Astrocyte (in vitro differentiated cells and primary cell): Measurements from ENCODE around the gene CPPED1. TPM values are rescaled to one million over a fixed set of nuclear protein-coding genes. Genes with fewer than 3 reads are reported as not detected.

Experiments
- DNase-seq: peaks from one replicate; pipeline ENCODE4 v3.0.0-alpha.2; 2010; ENCODE audit warnings: low read depth
- FAIRE-seq: peaks from 2 replicates; lab custom pipeline; 2011; peaks lifted over from hg19 to GRCh38; lab: Jason Lieb, UNC
- H2AFZ ChIP-seq: 2 replicates; pipeline ENCODE4 v1.6.0; 2012; ENCODE audit warnings: low read depth, low read length, inconsistent platforms
- H3K27ac ChIP-seq: 2 replicates; pipeline ENCODE4 v1.5.1; 2011; ENCODE audit warnings: low read depth, low read length, inconsistent platforms
- H3K27me3 ChIP-seq: 2 replicates; pipeline ENCODE4 v1.6.0; 2011; ENCODE audit warnings: low read length, inconsistent platforms; ENCODE audit not compliant: insufficient read depth
- H3K36me3 ChIP-seq: 2 replicates; pipeline ENCODE4 v1.5.1; 2011; ENCODE audit warnings: low read length, inconsistent platforms; ENCODE audit not compliant: insufficient read depth
- H3K4me1 ChIP-seq: 2 replicates; pipeline ENCODE4 v1.5.1; 2011; ENCODE audit warnings: low read length, inconsistent platforms; ENCODE audit not compliant: insufficient read depth
- H3K4me2 ChIP-seq: 2 replicates; pipeline ENCODE4 v1.6.0; 2012; ENCODE audit warnings: low read length, inconsistent platforms
- H3K4me3 ChIP-seq: 2 replicates; pipeline ENCODE4 v1.5.1; 2011; ENCODE audit warnings: low read depth, mild to moderate bottlenecking, low read length, inconsistent platforms; ENCODE audit not compliant: insufficient read depth
- H3K79me2 ChIP-seq: 2 replicates; pipeline ENCODE4 v1.6.0; 2012; ENCODE audit warnings: mild to moderate bottlenecking, low read length, inconsistent platforms; ENCODE audit not compliant: insufficient read depth
- H3K9ac ChIP-seq: 2 replicates; pipeline ENCODE4 v1.6.0; 2012; ENCODE audit warnings: mild to moderate bottlenecking, low read length, inconsistent platforms
- H3K9me3 ChIP-seq: 2 replicates; pipeline ENCODE4 v1.5.1; 2012; ENCODE audit warnings: low read depth, mild to moderate bottlenecking, low read length, inconsistent platforms; ENCODE audit not compliant: insufficient read depth
- H4K20me1 ChIP-seq: 2 replicates; pipeline ENCODE4 v1.6.0; 2012; ENCODE audit warnings: low read length, inconsistent platforms; ENCODE audit not compliant: insufficient read depth
- H3K27ac Mint-ChIP-seq: one replicate; pipeline ENCODE4 v1.8.0; 2021; ENCODE audit warnings: mild to moderate bottlenecking, mixed read lengths; ENCODE audit not compliant: unreplicated experiment
- H3K27me3 Mint-ChIP-seq: one replicate; pipeline ENCODE4 v1.8.0; 2021; ENCODE audit warnings: low read depth, mixed read lengths; ENCODE audit not compliant: unreplicated experiment
- H3K36me3 Mint-ChIP-seq: one replicate; pipeline ENCODE4 v1.8.0; 2021; ENCODE audit warnings: low read depth, mixed read lengths; ENCODE audit not compliant: unreplicated experiment
- H3K4me1 Mint-ChIP-seq: one replicate; pipeline ENCODE4 v1.8.0; 2021; ENCODE audit warnings: low read depth, mixed read lengths; ENCODE audit not compliant: unreplicated experiment
- H3K4me3 Mint-ChIP-seq: one replicate; pipeline ENCODE4 v1.8.0; 2021; ENCODE audit warnings: mild to moderate bottlenecking, moderate library complexity, mixed read lengths; ENCODE audit not compliant: unreplicated experiment
- H3K9me3 Mint-ChIP-seq: one replicate; pipeline ENCODE4 v1.8.0; 2021; ENCODE audit warnings: mild to moderate bottlenecking, mixed read lengths; ENCODE audit not compliant: unreplicated experiment
- EZH2 ChIP-seq: IDR thresholded peaks from 2 replicates; pipeline ENCODE4 v1.6.1; 2012; ENCODE audit warnings: mild to moderate bottlenecking, low read length, inconsistent platforms; ENCODE audit not compliant: insufficient read depth
- total RNA-seq: library from RNA; stranded (reverse); gene quantifications from 2 replicates; pipeline ENCODE4 v1.2.1, GENCODE V29; 2021
- TF ChIP-seq, protein P1 (sequence below): IDR thresholded peaks from 2 replicates; pipeline ENCODE4 v1.5.1; 2011; ENCODE audit warnings: low read depth, mild to moderate bottlenecking, inconsistent platforms, low read length, moderate library complexity; ENCODE audit not compliant: insufficient read depth

CPPED1 gene
- total RNA-seq, 1 donor from 2014 or later, result 28.5 TPM

DNA sequence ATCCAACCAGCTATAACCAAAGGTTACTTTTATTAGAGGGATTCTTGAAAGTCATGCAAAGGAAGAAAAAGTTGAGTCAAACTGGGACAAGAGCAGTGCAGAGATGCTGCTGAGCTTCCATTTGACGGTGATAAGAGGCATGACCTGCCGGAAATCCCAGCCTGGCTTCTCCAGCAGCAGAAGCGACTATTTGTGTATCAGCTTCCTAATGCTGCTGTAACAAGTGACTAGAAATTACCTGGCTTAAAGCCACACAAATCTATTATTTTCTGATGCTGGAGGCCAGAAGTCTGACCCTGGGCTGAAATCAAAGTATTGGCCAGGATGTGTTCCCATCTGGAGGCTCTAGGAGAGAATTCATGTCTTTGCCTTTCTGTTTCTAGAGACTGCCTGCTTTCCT is 41.6 kb upstream of the CPPED1 start:
- no peak overlapping the region for H3K4me3 Mint-ChIP-seq
- H3K36me3 Mint-ChIP-seq, result no peaks in the 10 kb centered on the region
- Histone ChIP-seq H3K4me1 (no peaks in the 10 kb centered on the region), H3K4me2 (no peak overlapping the region), H3K36me3 (no peaks in the 10 kb centered on the region), H2AFZ (no peak overlapping the region), H3K9me3 (no peaks in the 10 kb centered on the region), H4K20me1 (no peaks in the 10 kb centered on the region), H3K4me3 (no peak overlapping the region), H3K27ac (no peak overlapping the region), H3K27me3 (no peaks in the 10 kb centered on the region), H3K9ac (no peak overlapping the region), H3K79me2 (no peaks in the 10 kb centered on the region)
- FAIRE-seq (no peak), DNase-seq (no peak)
- TF ChIP-seq, protein P1, sequence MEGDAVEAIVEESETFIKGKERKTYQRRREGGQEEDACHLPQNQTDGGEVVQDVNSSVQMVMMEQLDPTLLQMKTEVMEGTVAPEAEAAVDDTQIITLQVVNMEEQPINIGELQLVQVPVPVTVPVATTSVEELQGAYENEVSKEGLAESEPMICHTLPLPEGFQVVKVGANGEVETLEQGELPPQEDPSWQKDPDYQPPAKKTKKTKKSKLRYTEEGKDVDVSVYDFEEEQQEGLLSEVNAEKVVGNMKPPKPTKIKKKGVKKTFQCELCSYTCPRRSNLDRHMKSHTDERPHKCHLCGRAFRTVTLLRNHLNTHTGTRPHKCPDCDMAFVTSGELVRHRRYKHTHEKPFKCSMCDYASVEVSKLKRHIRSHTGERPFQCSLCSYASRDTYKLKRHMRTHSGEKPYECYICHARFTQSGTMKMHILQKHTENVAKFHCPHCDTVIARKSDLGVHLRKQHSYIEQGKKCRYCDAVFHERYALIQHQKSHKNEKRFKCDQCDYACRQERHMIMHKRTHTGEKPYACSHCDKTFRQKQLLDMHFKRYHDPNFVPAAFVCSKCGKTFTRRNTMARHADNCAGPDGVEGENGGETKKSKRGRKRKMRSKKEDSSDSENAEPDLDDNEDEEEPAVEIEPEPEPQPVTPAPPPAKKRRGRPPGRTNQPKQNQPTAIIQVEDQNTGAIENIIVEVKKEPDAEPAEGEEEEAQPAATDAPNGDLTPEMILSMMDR, result no peak
- no peak for TF ChIP-seq EZH2
- H3K27ac Mint-ChIP-seq, result no peak overlapping the region
- peaks cover 3% of the 10 kb centered on the region for H3K9me3 Mint-ChIP-seq
- peaks cover 4% of the 10 kb centered on the region for H3K27me3 Mint-ChIP-seq
- H3K4me1 Mint-ChIP-seq, result no peaks in the 10 kb centered on the region

DNA sequence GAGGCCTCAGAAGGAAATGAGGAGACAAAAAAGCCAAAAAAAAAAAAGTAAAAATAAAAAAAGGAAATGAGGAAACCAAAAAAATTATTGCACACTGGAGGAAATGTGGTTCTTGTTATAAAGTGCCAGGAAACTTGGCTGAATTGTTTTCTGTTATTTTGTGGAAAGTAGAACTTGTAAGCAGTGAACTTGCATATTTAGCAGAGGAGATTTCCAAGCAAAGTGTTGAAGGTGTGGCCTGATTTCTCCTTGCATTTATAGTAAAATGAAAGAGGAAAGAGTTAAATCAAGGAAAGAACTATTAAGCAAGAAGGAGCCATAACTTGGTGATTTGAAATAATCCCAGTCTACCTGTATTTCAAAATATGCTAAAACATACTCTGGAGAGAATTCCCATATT is 34.1 kb upstream of the CPPED1 start:
- Mint-ChIP-seq H3K4me1 (peaks cover 2% of the 10 kb centered on the region), H3K27me3 (no peaks in the 10 kb centered on the region), H3K36me3 (no peaks in the 10 kb centered on the region), H3K9me3 (peaks cover 19% of the 10 kb centered on the region), H3K27ac (no peak overlapping the region), H3K4me3 (no peak overlapping the region)
- H3K79me2 ChIP-seq, result no peaks in the 10 kb centered on the region
- no peak for FAIRE-seq
- DNase-seq, result no peak
- H3K9ac ChIP-seq, result no peak overlapping the region
- no peak for TF ChIP-seq EZH2
- TF ChIP-seq, protein P1, result no peak
- H3K4me3 ChIP-seq, result no peak overlapping the region
- no peaks in the 10 kb centered on the region for H3K9me3 ChIP-seq
- H3K27ac ChIP-seq, result no peak overlapping the region
- peaks cover 4% of the 10 kb centered on the region for H3K4me1 ChIP-seq
- no peak overlapping the region for H3K4me2 ChIP-seq
- H2AFZ ChIP-seq, result no peak overlapping the region
- no peaks in the 10 kb centered on the region for H3K36me3 ChIP-seq
- H3K27me3 ChIP-seq, result no peaks in the 10 kb centered on the region
- H4K20me1 ChIP-seq, result no peaks in the 10 kb centered on the region

DNA sequence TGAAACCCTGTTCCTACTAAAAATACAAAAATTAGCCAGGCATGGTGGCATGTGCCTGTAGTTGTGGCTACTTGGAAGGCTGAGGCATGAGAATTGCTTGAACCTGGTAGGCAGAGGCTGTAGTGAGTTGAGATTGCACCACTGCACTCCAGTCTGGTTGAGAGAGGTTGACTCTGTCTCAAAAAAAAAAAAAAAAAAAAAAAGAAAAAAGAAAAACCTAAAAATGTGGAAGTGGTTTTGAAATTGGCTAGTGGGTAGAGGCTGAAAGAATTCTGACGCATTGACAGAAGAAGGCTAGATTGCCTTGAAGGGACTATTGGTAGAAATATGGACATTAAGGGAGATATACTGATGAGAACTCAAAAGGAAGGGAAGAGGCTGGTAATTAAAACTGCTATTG is 33.6 kb upstream of the CPPED1 start:
- no peaks in the 10 kb centered on the region for H3K36me3 ChIP-seq
- FAIRE-seq, result no peak
- H3K27ac ChIP-seq, result no peak overlapping the region
- no peaks in the 10 kb centered on the region for H3K27me3 ChIP-seq
- TF ChIP-seq, protein P1, result no peak
- no peak for TF ChIP-seq EZH2
- no peak for DNase-seq
- Mint-ChIP-seq H3K4me1 (peaks cover 2% of the 10 kb centered on the region), H3K36me3 (no peaks in the 10 kb centered on the region), H3K4me3 (no peak overlapping the region), H3K27ac (no peak overlapping the region), H3K9me3 (peaks cover 19% of the 10 kb centered on the region), H3K27me3 (no peaks in the 10 kb centered on the region)
- H3K9me3 ChIP-seq, result no peaks in the 10 kb centered on the region
- H3K4me2 ChIP-seq, result no peak overlapping the region
- H4K20me1 ChIP-seq, result no peaks in the 10 kb centered on the region
- H3K79me2 ChIP-seq, result no peaks in the 10 kb centered on the region
- H3K9ac ChIP-seq, result no peak overlapping the region
- peaks cover 4% of the 10 kb centered on the region for H3K4me1 ChIP-seq
- H2AFZ ChIP-seq, result no peak overlapping the region
- H3K4me3 ChIP-seq, result no peak overlapping the region
